Right kidney (tissue), 1 donor: ENCODE measurements around the gene KSR1.

ENCODE experiments used
- DNase-seq: peaks from one replicate; pipeline ENCODE4 v3.0.0-alpha.2; 2016

KSR1 gene

DNA sequence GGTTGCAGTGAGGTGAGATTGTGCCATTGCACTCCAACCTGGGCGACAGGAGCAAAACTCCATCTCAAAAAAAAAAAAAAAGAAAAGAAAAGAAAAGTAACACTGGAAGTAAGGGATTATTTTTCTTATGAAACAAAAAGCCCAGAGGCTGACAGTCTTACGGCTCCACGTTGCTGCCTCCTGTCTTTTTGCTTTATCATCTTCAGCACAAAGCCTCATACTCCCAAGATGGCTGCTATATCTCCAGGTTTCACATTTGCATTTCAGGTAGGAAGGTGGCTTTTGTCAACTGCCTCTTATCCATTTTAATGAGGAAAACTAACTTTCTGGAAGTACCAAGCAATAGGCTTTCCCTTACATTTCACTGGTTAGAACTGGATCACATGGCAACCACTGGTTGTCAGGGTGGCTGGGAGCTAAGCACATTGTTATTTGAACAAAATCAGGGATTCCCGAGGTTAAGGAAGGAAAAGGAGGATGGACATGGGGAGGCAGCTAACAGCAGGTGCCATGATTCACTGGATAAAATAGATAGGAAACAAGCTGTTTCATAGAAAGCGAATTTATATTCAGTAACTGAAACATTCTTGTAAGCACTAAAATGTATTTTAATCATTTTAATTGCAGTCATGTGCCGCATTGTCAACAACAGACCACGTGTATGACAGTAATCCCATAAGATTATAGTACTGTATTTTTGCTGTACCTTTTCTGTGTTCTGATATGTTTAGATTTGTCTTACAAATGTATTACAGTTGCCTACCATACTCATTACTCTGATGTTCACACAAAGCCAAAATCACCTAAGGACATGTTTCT is 58.6 kb downstream of the KSR1 start:
- DNase-seq, result no peak

DNA sequence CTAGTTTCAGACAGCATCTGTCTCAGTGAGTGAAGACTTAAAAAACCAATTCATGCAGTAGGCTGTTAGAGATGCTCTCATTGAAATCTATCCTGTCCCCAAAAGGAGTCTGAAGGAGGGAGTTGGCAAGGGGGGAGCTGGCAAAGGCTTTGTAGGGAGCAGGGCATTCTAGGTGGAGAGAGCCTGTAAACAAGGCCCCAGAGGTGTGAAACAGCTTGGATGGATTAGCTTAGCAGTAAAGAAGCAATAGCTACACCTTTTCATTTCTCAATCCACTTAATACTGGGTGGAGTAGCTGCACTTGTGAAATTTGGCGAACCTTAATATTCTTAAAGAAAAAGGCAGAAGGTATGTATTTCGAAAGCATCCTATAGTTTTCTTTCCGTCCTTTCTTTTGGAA is 61.8 kb downstream of the KSR1 start:
- no peak for DNase-seq

DNA sequence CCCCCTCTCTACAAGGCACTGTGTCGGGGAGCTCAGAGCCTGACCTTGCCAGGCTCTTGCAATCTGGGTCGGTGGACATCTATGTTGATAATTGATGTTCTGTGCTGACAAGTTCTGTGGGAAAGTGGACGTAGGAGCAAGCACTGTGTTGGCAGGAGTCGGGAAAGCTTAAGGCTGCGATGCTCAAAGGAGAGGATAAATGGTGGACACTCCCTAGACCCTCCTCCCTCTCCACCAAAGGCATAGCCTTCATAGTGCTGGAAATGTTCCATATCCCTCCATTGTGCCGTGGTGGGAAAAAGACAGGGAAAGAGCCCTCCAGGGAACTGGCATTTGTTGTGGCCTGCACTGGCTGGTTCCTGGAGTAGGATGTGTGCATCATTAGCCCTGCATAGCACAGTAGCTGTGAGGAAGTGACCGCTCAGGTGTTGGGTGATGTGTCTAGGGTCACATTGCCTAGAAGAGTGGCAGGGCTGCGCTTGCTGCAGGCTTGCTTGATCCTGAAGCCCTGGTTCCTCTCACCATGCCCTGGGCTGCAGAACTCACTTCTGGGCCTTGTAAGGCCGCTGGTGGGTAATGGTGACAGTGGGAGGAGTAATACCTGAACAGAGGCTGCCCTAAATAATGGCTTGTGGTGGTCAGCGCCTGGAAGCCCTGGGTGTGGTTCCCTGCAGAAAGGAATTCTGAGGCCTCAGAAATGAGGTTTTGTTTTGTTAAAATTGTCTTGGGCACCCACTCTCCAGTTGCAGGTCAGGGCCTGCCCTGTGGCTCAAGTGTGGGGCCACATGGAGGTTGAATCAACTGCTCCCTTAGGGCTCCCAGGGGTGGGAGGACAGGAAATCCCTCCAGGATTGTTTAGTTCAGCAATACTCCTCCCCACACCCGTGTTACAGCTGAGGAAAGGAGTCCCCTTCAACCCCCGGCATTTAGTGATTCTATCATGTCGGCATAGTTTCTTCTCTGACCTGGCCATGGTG is 62.6 kb downstream of the KSR1 start:
- DNase-seq, result no peak

DNA sequence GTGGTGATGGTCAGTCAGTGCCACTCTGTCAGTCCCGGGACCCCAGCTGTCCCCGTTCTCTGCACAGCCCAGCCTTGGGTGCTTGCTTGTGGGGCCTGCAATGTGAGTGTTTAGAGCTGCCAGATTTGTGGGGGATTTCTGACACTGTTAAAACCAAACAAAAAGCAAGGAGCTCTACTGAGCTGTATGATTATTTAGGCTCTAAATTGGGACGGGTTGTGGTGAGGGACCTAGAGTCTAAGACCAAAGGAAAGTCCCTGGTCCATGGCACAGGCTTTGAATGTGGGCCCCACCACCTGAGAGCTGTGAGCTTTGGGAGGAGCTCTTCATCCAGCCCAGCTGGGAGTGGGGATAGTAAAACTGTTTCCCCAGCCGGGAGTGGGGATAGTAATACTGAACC is 63.3 kb downstream of the KSR1 start:
- no peak for DNase-seq

DNA sequence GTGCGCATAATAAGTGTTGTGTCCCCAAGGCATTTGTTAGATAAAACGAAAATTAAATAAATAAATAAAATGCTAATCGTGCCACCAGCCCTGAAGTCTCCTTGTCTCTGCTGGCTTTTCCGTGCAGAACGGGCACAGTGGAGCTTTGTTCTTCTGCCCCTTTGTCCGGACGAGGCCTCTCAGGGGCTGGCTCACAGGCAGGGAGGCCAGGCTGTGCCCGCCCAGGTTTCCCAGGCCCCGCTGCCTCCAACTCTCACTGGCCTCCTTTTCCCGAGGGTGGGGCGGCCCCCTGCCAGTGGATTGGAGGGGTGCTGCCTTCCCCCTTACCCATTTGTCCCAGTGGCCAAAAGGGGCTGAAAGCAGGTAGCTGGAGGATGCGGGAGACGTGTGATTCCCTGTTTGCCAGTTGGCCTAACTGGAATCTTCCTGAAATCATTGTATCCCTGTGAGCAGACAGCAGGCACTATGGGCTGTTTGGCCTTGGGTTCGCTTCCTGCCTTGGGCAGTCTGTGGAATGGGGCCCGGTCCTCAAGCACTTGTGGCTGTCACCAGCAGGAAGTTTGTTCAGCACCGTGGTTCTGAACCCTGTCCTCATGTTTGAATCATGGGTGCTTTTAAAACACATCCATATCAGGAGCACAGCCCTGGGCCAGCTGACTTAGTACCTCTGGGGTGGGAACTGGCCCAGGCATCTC is 64.4 kb downstream of the KSR1 start:
- DNase-seq, result peak; percentile 45

DNA sequence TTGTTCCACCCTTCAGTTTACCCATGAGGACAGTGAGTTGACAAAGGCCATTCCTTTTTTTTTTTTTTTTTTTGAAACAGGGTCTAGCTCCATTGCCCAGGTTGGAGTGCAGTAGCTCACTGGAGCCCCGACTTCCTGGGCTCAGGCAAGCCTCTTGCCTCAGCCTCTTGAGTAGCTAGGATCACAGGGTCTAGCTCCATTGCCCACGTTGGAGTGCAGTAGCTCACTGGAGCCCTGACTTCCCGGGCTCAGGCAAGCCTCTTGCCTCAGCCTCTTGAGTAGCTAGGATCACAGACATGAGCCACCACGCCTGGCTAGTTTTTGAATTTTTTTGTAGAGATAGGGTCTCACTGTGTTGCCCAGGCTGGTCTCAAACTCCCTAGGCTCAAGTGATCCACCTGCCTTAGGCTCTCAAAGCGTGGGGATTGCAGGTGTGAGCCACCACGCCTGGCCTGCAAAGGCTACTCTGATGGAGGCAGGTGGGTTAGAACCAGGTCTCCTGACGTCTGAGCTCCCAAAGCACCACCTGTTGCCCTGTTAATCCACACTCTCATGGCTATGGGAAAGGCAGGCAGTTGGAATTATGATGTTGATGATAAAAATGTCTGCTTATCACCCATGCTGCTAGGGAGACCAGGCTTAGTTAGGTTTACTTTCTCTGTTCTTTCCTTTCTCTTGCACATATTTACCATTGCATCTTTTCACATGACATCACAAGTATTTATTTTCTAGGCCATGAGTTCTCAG is 65.2 kb downstream of the KSR1 start:
- DNase-seq, result no peak

DNA sequence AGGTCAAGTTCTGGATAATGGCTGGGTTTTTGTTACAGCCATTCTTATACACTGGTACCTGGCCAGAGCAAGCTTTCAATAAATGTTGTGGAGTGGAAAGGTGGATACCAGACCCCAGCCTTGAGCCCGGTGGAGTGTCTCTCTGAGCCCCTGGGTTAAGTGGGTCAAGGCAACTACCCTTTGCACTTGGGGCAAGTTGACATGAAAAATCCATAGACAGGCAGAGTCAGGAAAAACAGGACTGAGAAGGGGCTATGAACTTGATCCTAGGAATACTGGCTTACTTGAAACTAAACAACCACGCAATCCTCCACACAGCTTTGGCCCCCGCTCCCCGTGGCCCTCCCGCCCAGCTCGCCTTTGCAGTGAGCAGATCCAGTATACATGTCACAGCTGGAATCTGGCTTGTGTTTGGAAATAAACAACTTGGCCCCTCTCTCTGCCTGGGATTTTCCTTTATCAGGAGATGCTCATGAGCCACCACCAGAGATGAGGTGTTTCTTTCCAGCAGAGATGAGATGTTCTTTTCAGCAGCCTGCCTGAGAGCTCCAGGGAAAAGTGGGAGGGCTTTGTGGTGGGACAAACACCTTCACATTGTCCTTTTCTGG is 65.9 kb downstream of the KSR1 start:
- no peak for DNase-seq

DNA sequence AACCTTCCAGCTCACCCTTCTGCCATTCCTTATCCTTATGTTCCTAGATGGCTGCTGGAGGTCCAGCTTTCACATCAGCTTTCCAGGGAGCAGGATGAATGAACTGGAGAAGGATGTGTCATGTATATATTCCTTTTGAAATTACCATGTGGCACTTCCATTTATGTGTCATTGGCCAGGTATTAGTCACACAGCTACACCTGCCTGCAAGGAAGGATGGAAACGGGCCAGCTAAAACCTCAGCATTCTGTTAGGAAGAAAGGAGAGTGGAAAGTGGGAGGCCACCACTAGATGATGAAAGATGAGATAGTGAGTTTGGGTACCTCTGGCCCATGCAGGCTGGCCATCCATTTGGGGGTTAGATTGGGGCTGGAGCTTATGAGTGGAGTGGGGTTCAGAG is 67.5 kb downstream of the KSR1 start:
- no peak for DNase-seq

DNA sequence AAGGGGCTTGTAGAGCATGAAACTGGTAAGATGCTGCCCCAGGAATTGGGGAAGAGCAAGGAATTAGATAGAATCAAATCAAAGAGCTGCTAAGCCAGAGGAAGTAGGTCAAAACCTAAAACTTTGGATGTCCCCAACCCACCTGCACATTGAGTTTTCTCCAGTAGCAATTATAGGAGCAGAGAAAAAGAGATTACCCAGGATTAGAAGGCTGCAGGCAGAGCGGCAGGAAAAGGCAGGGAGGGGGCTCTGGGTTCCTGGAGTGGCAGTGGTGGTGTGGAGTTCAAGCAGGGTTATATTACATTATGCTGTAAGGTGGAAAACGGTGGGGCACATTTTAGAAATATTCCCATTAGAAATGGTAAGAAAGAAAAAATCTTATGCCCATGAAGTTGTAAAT is 68.3 kb downstream of the KSR1 start:
- DNase-seq, result no peak

DNA sequence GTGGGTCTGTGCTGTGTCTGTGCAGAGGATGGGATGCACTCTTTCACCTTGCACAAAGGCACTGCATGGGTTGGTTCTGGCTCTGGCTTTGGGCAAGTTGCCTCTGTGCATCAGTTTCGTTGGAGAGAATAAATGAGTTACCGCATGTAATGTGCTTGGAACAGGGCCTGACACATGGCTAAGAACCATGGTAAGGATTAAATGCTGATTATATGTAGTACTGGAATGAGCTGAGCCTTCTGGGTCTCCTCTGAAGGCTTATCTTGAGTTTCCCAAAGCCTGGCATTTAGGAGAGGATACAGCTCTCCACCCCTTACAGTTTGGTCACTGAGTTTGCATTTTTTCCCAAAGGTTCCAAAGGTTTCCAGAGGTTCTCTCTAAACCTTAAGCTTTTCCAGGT is 69.1 kb downstream of the KSR1 start:
- no peak for DNase-seq

DNA sequence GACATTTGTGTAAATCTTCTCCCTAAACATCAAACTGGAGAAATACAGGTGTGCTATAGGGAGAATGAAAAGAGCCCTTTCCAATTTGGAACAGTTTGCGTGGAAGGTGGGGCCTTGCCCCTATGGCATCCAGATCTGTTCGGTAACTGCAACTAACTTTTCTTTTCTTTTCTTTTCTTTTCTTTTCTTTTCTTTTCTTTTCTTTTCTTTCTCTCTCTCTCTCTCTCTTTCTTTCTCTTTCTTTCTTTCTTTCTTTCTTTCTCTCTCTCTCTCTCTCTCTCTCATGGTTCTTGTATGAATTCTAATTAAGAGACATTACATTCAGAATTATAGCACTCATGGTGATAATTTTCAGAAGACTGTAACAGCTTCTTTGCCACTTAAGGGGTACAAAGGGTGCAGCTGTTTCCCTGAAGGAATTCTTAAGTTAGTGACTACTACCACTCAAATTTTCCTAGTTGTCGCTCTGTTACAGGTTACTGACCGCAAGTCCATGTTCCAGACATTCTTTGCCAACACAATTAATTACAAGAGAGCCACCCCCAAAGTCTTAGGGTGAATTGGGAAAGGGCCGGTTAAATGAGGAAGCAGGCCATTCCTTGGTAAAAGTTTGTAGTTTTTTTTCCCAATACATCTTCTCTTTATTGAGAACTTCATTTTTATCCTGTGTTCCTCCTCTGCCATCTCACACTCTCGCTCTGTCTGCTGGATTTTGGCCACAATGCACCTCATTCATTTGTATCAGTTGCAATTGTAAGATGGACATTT is 69.8 kb downstream of the KSR1 start:
- DNase-seq, result no peak

DNA sequence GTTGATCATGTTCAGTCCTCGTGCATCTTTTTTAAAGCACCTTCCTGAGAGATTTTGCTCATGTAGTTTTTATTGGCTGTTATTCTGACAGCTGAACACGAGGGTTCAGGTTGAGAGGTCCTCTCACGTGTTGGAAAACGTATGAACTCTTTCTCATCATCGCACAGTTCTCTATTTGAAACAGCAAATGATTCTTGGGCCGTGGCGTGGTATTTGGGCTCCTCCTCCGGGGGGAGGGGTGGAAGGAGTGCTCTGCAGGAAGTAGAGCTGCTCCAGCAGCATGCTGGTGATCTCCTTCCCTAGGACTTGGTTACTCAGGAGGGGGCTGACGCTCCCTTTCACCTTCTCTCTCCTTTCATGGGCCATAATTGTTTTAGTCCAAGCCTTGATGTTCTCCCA is 70.4 kb downstream of the KSR1 start:
- no peak for DNase-seq

DNA sequence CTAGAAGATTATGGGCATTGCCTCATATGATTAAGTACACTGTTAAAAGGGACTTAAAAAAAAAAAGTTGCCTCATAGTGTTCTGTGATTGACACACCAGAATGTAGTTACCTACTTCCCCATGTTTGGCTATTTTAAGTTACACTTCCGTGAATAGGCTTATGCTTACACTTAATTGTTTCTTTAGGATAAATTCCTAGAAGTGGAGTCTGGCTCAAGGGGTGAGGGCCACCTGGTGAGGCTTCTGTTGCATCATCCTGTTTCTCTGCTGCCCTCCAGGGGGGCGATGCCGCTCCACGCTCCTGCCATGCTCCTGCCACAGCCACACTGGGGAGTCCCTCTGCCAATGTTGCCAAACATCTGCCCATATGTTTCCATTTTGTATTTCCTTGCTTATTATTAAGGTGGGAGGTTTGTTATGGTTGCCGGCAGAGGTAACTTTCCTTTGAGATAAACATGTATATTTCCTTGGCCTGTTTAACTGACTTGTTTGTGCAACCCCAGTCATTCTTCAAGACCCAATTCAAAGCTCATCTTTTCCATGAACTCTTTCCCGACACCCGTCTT is 73.1 kb downstream of the KSR1 start:
- DNase-seq, result no peak

DNA sequence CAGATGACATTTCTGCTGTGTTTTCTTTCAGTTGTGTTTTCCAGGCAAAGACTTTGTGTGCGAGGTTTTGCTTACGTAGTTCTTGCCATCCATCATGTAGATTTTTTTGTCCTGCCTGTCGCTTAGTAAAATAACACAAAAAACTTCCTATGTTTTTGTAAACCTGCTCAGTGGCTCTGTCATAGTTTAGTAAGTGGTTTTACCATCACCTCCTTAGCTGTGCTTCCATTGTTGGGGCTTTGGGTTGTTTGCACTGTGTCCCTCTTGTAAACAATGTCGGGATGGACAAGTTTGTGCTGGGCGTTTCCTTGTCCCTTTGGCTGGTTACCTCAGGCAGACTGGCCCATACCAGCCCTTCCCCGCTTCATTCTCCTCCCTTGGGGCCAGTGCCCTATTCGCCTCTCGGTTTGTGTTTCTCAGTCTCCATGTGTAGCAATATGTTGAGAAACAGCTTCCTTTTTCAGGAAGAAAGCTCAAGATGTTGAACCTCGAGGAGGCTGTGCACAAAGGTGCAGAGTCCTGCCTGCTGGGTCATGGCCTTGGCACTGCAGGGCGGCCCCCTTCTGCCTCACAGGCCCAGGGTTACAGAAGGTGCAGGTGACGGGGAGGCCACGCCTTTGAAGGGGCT is 74.6 kb downstream of the KSR1 start:
- DNase-seq, result no peak

DNA sequence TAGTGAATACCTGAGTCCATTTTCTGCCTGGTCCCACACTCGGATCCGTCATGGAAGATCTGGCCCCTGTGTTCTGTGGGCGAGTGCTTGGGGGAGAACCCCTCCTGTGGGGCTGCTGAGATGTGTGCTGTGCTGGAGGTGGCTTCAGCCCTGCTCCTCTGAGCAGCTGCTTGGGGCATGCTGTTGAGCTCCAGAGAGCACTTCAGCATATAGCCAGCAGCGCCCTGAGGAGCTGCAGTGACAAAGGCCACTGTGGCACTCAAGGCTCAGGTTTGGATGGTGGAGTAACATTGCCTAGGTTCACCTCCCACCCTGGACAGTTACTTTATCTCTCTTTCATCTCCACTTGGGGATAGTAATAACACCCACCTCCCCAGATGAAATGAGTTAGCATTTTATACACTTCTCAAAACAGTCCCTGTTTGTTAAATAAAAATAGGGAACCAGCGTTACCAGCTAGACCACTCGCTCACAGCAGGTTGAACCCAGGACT is 75.3 kb downstream of the KSR1 start:
- no peak for DNase-seq

DNA sequence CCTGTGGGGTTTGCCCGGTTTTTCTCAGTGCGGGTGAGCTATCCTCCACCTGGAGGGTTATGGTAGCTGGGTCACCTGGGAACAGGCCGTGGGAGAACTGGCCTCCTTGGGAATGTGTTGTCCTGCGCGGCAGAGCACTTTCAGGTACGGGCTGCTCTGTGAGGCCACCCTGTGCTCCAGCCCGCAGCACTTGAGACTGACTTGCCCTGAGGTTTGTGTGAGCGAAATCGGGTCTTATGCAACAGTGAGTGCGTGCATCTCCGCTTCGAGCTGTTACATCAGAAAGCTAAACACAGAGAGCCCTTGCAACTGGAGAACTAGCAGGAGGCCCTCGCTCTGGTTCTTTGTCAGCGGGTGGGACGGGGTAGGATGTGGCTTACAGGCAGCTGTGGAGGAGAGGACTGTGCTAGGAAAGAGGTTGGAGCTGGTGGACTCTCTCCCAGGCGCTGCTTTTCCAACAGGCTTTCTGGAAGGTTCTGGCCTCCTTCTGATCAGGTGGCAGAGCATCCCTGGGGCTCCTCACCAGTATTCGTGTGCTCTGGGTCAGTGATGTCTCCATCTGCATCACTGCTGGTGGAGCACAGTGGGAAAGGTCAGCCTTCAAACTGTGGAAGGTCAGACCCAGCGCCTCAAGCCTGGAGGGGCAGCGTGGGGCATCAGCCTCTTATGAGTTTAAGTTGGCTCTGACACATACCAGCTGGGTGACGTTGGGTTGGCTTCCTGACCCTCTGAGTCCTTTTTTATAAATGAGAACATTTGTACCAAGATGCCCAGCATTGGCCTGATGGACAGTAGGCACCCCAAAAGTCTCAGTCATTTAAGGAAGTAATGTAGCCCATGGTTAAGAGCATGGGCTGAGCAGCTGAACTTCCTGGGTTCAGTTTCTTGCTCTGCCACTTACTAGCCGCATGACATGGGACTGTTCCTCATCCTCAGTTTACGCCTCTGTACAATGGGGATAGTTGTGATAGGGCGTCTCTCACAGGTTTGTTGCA is 76.3 kb downstream of the KSR1 start:
- DNase-seq, result no peak

DNA sequence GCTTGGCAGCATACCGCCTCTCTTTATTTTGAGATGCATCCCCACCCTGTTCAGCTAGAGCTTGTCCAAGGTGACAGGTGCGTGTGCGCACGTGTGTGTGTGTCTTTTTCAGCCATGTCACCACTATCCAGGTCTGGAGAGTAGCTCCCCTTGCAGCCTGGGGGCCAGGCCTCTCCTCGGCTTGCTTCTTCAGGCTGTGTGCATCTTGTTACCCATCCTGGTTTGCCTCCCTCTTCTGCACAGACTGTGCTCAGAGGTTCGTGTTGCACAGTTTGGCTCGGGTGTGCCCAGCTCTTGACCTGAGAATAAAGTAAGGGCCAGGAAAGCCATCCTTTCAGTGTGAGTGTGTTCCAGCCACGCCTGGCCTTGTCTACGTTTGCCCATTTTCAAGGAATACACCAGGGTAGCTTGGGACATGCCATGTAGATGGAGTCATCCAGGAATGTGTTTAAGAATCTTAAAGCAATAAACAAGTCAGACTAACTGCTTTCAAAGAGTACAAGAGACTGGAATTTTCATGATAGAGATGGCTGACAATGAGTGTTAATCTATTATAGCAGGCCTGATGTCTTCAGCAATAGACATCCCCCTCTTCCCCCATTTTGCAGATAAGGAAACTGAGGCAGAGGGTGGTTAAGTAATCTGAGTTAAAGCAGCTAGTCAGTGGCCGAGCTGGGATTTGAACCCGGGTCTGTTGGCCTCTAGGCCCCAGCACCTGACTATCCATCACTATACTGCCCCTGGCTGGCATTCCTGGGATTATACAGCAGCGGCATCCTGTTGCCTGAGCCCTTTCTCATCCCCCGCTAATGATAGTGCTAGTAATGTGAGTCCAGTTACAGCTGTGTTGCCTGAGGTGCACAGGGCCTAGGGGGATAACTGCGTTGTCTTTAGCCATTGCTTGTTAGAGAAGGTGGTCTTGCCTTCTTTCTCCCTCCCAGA is 77.9 kb downstream of the KSR1 start:
- no peak for DNase-seq
